ENCODE data around the gene GAREM1. TPM values are rescaled to one million over a fixed set of nuclear protein-coding genes. Genes with fewer than 3 reads are reported as not detected.

GAREM1 gene
- total RNA-seq, 1 experiment from 2014 or later: 21.4 TPM

DNA sequence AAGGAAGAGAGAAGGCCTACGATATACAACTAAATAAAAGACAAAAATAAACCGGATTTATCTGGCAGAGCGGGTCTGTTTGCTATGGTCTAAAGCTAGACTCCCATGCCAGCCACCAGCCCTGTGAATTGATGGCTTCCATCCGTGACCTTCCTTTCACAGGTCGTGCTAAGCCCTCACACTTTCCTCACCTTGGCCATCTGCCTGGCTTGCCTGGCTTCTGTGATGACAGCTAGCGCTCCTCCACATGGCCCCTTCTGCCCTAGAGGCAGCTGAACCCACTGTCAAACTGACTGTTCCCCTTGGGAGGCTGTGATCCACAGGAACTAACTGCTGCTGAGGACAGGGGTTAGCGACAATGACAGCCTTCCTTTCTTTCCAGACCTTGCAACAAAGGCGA is 32.5 kb downstream of the GAREM1 start:
- Mint-ChIP-seq H3K27me3 (ENCODE audit: insufficient read depth, unreplicated experiment) (no peaks in the 10 kb centered on the region), H3K27ac (ENCODE audit: low read depth, unreplicated experiment) (no peak overlapping the region), H3K36me3 (ENCODE audit: insufficient read depth, unreplicated experiment) (peaks cover 5% of the 10 kb centered on the region), H3K4me3 (ENCODE audit: unreplicated experiment) (no peak overlapping the region), H3K9me3 (ENCODE audit: unreplicated experiment) (no peaks in the 10 kb centered on the region), H3K4me1 (ENCODE audit: insufficient read depth, unreplicated experiment) (peaks cover 28% of the 10 kb centered on the region)
- ChIA-PET POLR2A (interaction anchor here (1.8 kb wide), 1 partner anchor 33 kb away, joined by 4 read pairs; the partner anchor contains the start of gene GAREM1), CTCF (interaction anchor here (0.6 to 2.6 kb wide), 3 partner anchors 33 to 426 kb away, joined by 3 to 7 read pairs (median 6); partner anchors contain the start of gene GAREM1)
- no peak for DNase-seq (ENCODE audit: unreplicated experiment)
- BruUV-seq (replicated peaks): no TSS peak
- intact Hi-C loops (cut with micrococcal nuclease): no loop called here
- TF ChIP-seq CTCF (IDR thresholded peaks at IDR 0.05; ENCODE audit: unreplicated experiment): no peak

DNA sequence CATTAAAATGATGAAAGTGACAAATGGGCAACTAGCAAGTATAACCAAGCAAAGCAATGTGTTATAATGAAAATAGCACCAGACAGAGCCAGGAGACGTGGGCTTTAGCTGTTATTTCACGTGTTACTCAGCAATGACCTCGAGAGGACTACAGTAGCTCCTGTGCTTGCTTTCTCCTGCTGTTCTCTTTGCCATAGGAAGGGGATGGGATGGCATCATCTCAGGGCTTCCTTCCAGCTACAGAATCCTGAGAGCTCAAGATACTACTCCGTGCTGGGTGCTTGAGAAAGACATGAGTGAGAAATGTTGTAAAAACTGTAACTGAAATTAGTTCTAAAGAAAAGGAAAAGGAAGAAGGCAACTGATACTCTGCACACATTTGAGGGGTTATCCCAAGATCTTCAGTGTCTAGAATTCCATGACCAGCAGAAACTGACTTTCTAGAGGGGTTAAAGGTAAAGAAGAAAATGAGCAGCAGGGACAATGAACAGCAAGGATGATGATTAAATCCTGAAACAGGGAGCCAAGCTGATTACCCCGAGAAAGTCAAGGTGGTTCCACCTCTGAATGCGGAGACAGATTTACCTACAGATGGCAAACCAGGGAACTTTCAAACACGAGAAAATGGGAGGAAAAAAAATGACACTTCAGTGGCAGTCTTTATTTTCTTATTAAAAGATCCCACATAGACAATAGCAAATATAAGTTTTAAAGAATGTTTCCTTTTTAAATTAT is 33.4 kb downstream of the GAREM1 start:
- H3K4me3 Mint-ChIP-seq (ENCODE audit: unreplicated experiment): no peak overlapping the region
- no TSS peak for BruUV-seq (replicated peaks)
- TF ChIP-seq CTCF (IDR thresholded peaks at IDR 0.05; ENCODE audit: unreplicated experiment): no peak
- peaks cover 12% of the 10 kb centered on the region for H3K36me3 Mint-ChIP-seq (ENCODE audit: insufficient read depth, unreplicated experiment)
- peaks cover 33% of the 10 kb centered on the region for H3K4me1 Mint-ChIP-seq (ENCODE audit: insufficient read depth, unreplicated experiment)
- POLR2A ChIA-PET: interaction anchor here (1.1 to 2.8 kb wide), 3 partner anchors 11 to 532 kb away, joined by 3 to 13 read pairs (median 4); partner anchors contain the start of gene GAREM1
- DNase-seq (ENCODE audit: unreplicated experiment): no peak
- no peaks in the 10 kb centered on the region for H3K27me3 Mint-ChIP-seq (ENCODE audit: insufficient read depth, unreplicated experiment)
- H3K9me3 Mint-ChIP-seq (ENCODE audit: unreplicated experiment): no peaks in the 10 kb centered on the region
- CTCF ChIA-PET: interaction anchor here (0.5 to 2.6 kb wide), 6 partner anchors 33 to 763 kb away, joined by 3 to 7 read pairs (median 4); partner anchors contain the start of gene GAREM1
- intact Hi-C loops (cut with micrococcal nuclease): no loop called here
- no peak overlapping the region for H3K27ac Mint-ChIP-seq (ENCODE audit: low read depth, unreplicated experiment)

DNA sequence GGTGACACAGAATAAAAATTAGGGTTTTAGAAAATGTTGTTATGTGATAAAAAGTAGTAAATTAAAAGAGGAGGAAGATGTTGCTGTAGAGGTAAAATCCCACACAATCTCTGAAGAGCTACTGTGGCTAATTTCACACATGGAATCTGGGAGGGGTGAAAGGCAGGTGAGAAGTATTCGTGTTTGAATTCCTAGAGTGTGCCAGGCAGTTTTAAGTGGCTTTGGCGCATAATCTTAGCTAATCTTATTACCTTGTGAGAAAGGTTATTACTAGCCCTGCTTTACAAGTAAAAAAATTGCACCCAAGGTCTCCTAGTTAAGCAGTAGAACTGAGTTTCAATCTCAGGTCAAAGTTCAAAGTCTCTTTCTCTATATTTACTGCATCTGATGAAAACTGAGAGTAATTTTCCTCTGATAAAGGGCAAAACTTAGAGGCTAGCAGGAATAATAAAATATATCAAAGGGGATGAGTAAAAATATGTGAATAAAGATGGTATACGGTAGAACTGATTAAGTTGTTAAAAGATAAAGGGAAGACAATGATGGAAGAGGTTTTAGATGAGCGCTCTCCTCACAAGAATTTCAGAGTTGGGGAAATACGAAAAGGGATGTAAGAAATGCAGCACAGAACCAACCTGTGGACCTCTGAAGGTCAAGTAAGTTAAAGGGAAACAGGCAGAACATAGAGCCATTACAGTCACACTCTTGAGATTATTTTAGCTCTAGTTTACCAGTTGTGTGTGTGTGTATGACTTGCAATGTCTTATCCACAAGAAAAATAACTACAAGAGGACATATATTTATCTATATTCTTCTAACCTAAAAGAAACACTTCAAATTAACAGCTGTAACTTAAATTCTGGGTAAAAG is 34.8 kb downstream of the GAREM1 start:
- DNase-seq (ENCODE audit: unreplicated experiment): no peak
- H3K9me3 Mint-ChIP-seq (ENCODE audit: unreplicated experiment): no peaks in the 10 kb centered on the region
- ChIA-PET POLR2A (interaction anchor here (0.6 to 2.8 kb wide), 5 partner anchors 9 to 530 kb away, joined by 3 to 13 read pairs (median 4); no protein-coding TSS in a partner anchor), CTCF (interaction anchor here (0.5 to 1.5 kb wide), 8 partner anchors 14 to 359 kb away, joined by 3 to 6 read pairs (median 3); partner anchors contain the start of gene GAREM1)
- H3K27ac Mint-ChIP-seq (ENCODE audit: low read depth, unreplicated experiment): no peak overlapping the region
- H3K4me3 Mint-ChIP-seq (ENCODE audit: unreplicated experiment): no peak overlapping the region
- H3K27me3 Mint-ChIP-seq (ENCODE audit: insufficient read depth, unreplicated experiment): no peaks in the 10 kb centered on the region
- H3K36me3 Mint-ChIP-seq (ENCODE audit: insufficient read depth, unreplicated experiment): peaks cover 9% of the 10 kb centered on the region
- intact Hi-C loops (cut with micrococcal nuclease): no loop called here
- TF ChIP-seq CTCF (IDR thresholded peaks at IDR 0.05; ENCODE audit: unreplicated experiment): no peak
- H3K4me1 Mint-ChIP-seq (ENCODE audit: insufficient read depth, unreplicated experiment): peaks cover 34% of the 10 kb centered on the region
- no TSS peak for BruUV-seq (replicated peaks)

DNA sequence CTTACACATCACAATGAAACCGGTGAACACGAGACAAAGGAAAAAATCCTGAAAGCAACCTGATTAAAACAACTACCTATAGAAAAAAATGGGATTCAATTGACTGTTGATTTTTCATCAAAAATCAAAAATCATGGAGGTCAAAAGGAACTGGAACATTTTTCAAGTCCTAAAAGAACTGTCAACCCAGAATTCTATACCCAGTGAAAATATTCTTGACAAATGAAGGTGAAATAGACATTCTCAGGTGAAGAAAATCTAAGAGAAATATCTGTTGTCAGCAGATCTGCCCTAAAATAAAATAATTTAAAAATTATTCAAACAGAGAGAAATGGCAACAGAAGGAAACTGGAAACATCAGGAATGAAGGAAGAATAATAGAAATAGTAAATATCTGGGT is 38.9 kb downstream of the GAREM1 start:
- H3K27me3 Mint-ChIP-seq (ENCODE audit: insufficient read depth, unreplicated experiment): no peaks in the 10 kb centered on the region
- intact Hi-C loops (cut with micrococcal nuclease): no loop called here
- no peak for DNase-seq (ENCODE audit: unreplicated experiment)
- peaks cover 13% of the 10 kb centered on the region for H3K36me3 Mint-ChIP-seq (ENCODE audit: insufficient read depth, unreplicated experiment)
- H3K4me3 Mint-ChIP-seq (ENCODE audit: unreplicated experiment): no peak overlapping the region
- no peak for TF ChIP-seq CTCF (IDR thresholded peaks at IDR 0.05; ENCODE audit: unreplicated experiment)
- H3K27ac Mint-ChIP-seq (ENCODE audit: low read depth, unreplicated experiment): no peak overlapping the region
- H3K4me1 Mint-ChIP-seq (ENCODE audit: insufficient read depth, unreplicated experiment): peaks cover 37% of the 10 kb centered on the region
- ChIA-PET POLR2A (interaction anchor here (1.4 kb wide), 1 partner anchor 23 kb away, joined by 4 read pairs; no protein-coding TSS in a partner anchor), CTCF (no interaction called here)
- no peaks in the 10 kb centered on the region for H3K9me3 Mint-ChIP-seq (ENCODE audit: unreplicated experiment)
- BruUV-seq (replicated peaks): no TSS peak
